Tibial artery (tissue), 4 donors: ENCODE measurements around the gene ZNF469.

Experiments used
- DNase-seq, 2 donors: peaks; one replicate each; pipeline ENCODE4 v3.0.0-alpha.2; 2019
- H3K27ac ChIP-seq, 2 donors: fragments of 200-600 bp; sonication (generic) in 1 of 2; 1 replicate in 1 of 2; 2 replicates in 1 of 2; pipeline ENCODE4 v1.5.1; 2018 to 2019; ENCODE audit warnings: mild to moderate bottlenecking in 1 of 2
- H3K27me3 ChIP-seq, 2 donors: fragments of 200-600 bp; sonication (generic) in 1 of 2; one replicate each; pipeline versions ENCODE4 v1.5.1 to v1.6.0; 2016 to 2019
- H3K36me3 ChIP-seq, 3 donors: fragments of 200-600 bp; sonication (generic) in 2 of 3; one replicate each; pipeline ENCODE4 v1.5.1; 2016 to 2019; ENCODE audit warnings: mild to moderate bottlenecking in 2 of 3
- H3K4me1 ChIP-seq, 4 donors: fragments of 200-600 bp; sonication (generic) in 2 of 4; 1 replicate in 3 of 4; 2 replicates in 1 of 4; pipeline ENCODE4 v1.5.1; 2016 to 2019
- H3K4me3 ChIP-seq, 2 donors: fragments of 200-600 bp; sonication (generic) in 1 of 2; 1 replicate in 1 of 2; 2 replicates in 1 of 2; pipeline ENCODE4 v1.5.1; 2018 to 2019; ENCODE audit warnings: mild to moderate bottlenecking in 2 of 2
- H3K9me3 ChIP-seq, 3 donors: fragments of 200-600 bp; sonication (generic) in 1 of 3; one replicate each; pipeline ENCODE4 v1.5.1; 2016 to 2019
- intact Hi-C: fragments of 100-400 bp; cut with DNase I; formaldehyde crosslinking; loops from one replicate; pipeline ENCODE4 v1.15.0; 2023; ENCODE audit warnings: low total_unique reads
- TF ChIP-seq, protein P1 (sequence below), 2 experiments: fragments of 200-600 bp in 1 of 2; fragments of 450-650 bp in 1 of 2; IDR thresholded peaks; one replicate each; pipeline ENCODE4 v1.5.1; 2017 to 2019; ENCODE audit warnings: antibody characterized with exemption in 2 of 2, mild to moderate bottlenecking in 1 of 2, moderate library complexity in 1 of 2

ZNF469 gene

GRCh38 chr16:88415381-88415705 lies 32.6 kb downstream of the ZNF469 start:
- Histone ChIP-seq H3K36me3 (no peaks in the 10 kb centered on the region), H3K27me3 (no peaks in the 10 kb centered on the region), H3K4me3 (no peak overlapping the region), H3K27ac (no peak overlapping the region), H3K9me3 (no peaks in the 10 kb centered on the region), H3K4me1 (no peaks in the 10 kb centered on the region)
- TF ChIP-seq, protein P1, sequence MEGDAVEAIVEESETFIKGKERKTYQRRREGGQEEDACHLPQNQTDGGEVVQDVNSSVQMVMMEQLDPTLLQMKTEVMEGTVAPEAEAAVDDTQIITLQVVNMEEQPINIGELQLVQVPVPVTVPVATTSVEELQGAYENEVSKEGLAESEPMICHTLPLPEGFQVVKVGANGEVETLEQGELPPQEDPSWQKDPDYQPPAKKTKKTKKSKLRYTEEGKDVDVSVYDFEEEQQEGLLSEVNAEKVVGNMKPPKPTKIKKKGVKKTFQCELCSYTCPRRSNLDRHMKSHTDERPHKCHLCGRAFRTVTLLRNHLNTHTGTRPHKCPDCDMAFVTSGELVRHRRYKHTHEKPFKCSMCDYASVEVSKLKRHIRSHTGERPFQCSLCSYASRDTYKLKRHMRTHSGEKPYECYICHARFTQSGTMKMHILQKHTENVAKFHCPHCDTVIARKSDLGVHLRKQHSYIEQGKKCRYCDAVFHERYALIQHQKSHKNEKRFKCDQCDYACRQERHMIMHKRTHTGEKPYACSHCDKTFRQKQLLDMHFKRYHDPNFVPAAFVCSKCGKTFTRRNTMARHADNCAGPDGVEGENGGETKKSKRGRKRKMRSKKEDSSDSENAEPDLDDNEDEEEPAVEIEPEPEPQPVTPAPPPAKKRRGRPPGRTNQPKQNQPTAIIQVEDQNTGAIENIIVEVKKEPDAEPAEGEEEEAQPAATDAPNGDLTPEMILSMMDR (IDR thresholded peaks at IDR 0.05) = no peak
- DNase-seq = no peak
- intact Hi-C loops = no loop called here

DNA sequence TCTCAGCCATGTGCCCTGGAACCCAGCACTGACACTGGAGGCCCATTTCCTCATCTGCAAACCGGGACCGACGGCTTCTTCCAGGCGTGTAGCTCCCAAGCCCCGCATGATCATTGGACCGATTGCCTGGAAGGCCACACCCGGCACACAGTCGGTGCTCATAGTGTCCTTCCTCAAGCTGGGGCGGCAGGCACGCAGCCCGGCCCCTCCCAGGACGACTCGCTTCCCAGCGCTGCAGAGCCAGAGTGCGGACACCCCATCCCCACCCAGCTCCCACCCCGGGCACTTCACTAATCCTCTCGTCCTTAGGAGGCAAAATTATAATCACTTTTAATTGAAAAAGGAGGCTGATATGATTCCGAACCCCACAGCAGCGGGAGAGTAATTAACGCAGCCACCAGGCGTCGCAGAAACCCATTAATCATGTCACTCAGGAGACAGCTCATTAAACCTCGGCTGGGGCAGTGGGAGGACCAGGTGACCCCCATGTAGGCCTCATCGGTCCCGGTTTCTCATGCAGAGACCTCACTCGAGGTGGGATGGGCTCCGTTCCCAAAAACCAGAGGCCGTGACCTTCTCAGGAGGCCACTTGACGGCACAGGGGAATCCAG lies 33.1 kb downstream of the ZNF469 start:
- TF ChIP-seq, protein P1 (IDR thresholded peaks at IDR 0.05) = no peak
- no peaks in the 10 kb centered on the region for H3K36me3 ChIP-seq
- intact Hi-C loops = no loop called here
- no peaks in the 10 kb centered on the region for H3K9me3 ChIP-seq
- DNase-seq = no peak
- no peak overlapping the region for H3K4me3 ChIP-seq
- no peaks in the 10 kb centered on the region for H3K4me1 ChIP-seq
- H3K27ac ChIP-seq = no peak overlapping the region
- H3K27me3 ChIP-seq = no peaks in the 10 kb centered on the region

DNA sequence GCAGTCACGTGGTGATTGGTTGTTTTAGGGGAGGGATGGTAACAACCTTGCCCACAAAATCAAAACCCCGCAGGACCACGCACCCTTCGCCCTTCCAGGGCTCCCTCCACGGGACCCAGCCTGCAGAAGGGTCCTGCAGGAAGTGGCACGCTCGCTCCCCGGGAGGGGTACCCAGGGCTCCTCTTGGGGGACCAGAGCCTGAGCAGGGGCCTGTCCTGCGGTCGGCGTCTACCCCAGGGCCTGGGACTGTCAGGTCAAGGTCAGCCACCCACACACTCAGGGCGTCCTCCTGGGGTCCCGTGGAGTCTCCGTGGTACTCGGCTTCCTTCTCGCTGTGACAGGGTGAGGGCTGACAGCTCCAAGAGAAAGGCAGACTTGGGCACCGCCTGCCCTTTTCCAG lies 33.9 kb downstream of the ZNF469 start:
- intact Hi-C loops = no loop called here
- no peak overlapping the region for H3K27ac ChIP-seq
- no peaks in the 10 kb centered on the region for H3K4me1 ChIP-seq
- no peaks in the 10 kb centered on the region for H3K36me3 ChIP-seq
- TF ChIP-seq, protein P1 (IDR thresholded peaks at IDR 0.05) = no peak
- no peaks in the 10 kb centered on the region for H3K27me3 ChIP-seq
- no peak for DNase-seq
- H3K9me3 ChIP-seq = no peaks in the 10 kb centered on the region
- H3K4me3 ChIP-seq = no peak overlapping the region

DNA sequence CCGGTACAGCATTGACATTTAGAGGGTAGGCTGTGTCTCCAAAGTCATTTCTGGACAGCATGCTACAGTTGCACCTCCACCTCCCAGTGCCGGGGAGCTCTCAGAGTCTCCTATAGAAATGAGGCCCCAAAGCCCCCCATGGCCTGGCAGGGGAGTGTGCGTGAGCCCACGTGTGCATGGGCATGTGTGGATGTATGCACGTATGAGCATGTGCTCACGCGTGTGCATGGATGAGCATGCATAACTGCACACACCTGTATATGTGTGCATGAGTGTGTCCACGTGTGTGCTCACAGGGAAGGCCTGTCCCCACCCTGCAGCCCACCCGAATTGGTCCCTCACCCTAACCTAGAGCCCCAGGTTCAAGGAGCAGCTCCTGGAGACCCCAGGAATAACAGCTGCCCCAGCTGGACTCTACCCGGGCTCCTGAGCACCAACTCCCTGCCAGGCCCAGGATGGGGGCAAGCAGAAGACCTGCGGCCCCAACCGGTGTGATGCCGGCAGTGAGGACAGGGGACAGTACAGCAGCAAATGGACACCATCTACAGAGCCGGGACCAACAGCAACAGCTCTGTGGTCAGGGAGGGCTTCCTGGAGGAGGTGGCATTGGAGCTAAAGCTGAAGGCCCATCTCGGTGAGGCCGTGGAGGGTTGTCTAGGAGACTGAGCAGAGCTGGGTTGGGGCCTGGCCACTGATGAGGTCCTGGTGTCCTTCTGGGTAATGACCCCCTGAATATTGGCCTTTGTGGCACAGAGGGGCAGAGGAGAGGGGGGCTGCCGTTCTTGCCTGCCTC lies 35.1 kb downstream of the ZNF469 start:
- no peaks in the 10 kb centered on the region for H3K27me3 ChIP-seq
- no peaks in the 10 kb centered on the region for H3K4me1 ChIP-seq
- no peak for DNase-seq
- H3K27ac ChIP-seq = no peak overlapping the region
- intact Hi-C loops = no loop called here
- TF ChIP-seq, protein P1 (IDR thresholded peaks at IDR 0.05) = no peak
- H3K4me3 ChIP-seq = no peak overlapping the region
- no peaks in the 10 kb centered on the region for H3K9me3 ChIP-seq
- H3K36me3 ChIP-seq = no peaks in the 10 kb centered on the region

- Histone ChIP-seq H3K27ac (no peak overlapping the region), H3K36me3 (no peaks in the 10 kb centered on the region), H3K9me3 (no peaks in the 10 kb centered on the region), H3K4me1 (no peaks in the 10 kb centered on the region), H3K27me3 (no peaks in the 10 kb centered on the region), H3K4me3 (no peak overlapping the region)
- DNase-seq = no peak
- intact Hi-C loops = no loop called here
- TF ChIP-seq, protein P1 (IDR thresholded peaks at IDR 0.05) = no peak
Observed at GRCh38 chr16:88418869-88419268, 36.1 kb downstream of the ZNF469 start.
